A549 treated with CpdA at 1 μM for 4 hours (cell line): Measurements from ENCODE around the gene TMEM127. TPM values are rescaled to one million over a fixed set of nuclear protein-coding genes. Genes with fewer than 3 reads are reported as not detected.

ENCODE experiments used
- total RNA-seq: library from RNA; stranded (reverse); fragments of 200-300 nt; extraction: Qiagen RNA extraction; gene quantifications from 5 replicates; pipeline ENCODE4 v1.2.3, GENCODE V29; 2022; ENCODE audit warnings: low read depth

Gene TMEM127
- total RNA-seq, result 38.4 to 51.9 TPM (median 48.9 TPM) in 5 replicates

DNA sequence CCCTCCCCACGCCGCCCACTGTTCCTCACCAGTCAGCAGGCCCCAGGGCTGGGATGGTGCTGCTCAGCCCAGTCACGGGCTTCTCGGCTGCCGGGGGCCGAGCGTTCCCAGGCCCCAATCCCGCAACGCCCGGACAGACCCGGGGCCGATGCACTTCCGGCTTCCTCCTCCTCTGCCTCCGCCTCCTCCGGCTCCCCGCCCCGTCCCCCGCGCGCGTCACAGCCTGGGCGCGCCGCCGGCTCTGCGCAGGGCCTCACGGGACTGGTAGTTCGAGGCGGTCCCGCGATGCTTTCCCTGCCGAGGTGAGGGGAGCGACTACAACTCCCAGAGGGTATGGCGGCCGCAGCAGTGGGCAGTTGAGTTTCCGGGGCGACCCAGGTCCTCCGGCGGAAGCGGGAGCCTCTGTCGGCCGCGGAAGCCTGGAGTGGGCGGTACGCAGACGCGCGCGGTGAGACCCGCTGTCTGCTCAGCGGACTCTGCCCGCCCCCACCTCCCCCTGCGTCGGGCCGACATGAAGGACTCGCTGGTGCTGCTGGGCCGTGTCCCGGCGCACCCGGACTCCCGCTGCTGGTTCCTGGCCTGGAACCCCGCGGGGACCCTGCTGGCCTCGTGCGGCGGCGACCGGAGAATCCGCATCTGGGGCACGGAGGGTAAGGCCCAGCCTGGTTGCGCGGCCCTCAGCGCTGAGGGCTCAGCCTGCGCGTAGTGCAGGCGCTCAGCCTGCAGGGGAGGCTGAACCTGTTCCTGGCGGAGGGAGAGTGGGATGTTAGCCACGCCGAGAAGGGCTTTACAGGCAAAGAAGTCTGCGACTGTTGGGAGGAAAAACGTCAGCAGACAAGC lies at the start of gene TMEM127, which contains the start of gene CIAO1:
Gene TMEM127 (minus strand): TSS at position 158 of the 840 bp plus-strand sequence. CDS start 616 bp downstream, outside the sequence.
Gene CIAO1 (plus strand): TSS at position 386 of the 840 bp plus-strand sequence. CDS start 126 bp downstream, at position 512.

DNA sequence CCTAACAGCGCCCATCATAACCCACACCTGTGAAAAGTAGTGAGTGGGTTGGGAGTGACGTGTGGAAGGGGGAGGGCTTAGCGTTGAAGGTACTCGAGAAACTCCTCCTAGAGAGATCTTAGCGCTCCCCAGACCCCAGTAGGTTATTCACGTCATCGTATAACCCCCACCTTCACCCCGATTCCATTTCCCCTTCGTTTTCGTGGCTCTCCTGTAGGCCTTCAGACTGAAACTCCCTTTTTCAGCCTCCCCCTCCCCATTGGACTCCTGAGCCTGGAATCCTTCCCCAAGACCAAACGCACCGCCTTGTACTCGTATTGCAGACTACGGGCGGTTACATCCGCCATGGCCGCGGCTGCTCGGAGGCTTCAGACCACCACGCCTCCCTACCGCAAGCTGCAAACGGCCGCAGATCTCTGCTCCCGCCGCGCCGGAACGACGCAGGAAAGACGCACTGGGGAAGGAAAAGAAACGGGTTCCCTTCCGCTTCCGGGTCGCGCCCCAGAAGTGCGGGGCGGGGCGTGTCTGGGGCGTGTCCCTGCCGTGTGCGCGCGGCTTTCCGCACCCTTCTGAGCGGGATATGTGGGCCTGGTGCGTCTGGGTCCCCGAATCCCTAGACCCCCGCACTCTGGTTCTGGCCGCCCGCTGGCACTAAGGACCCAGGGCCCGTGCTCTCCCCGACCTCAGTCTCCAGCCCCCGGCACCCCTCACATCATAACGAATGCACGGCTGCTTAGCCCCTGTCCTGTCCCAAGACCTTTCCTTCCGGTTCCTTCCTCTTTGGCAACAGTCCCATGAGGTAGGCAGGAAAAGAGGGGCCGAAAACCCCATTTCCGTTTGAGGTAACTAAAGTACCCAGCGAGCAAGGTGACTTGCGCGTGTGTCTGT lies 39.5 kb upstream of the TMEM127 start, which contains the start of gene SNRNP200:
Gene SNRNP200 (minus strand): TSS at position 456 of the 888 bp plus-strand sequence. CDS start 109 bp downstream, at position 347.

GRCh38 chr2:96208143-96209010 lies 57.4 kb downstream of the TMEM127 start, which contains the start of gene STARD7:
STARD7 (minus strand) TSS chr2:96208827; CDS start chr2:96208434, 393 bp downstream.

Other genes with a start within 250 kb of the TMEM127 start
- gene GPAT2, start 231.1 kb downstream of the TMEM127 start, total RNA-seq, result not detected in 5 replicates
- 0.03 to 0.09 TPM (median 0.08 TPM) in 5 replicates for gene ADRA2B, start 149.4 kb downstream of the TMEM127 start, total RNA-seq
- not detected in 5 replicates for gene ASTL, start 127.5 kb downstream of the TMEM127 start, total RNA-seq
- 0.22 to 0.50 TPM (median 0.46 TPM) in 5 replicates for gene DUSP2, start 120.6 kb downstream of the TMEM127 start, total RNA-seq
- gene STARD7, start 57.2 kb downstream of the TMEM127 start, total RNA-seq, result 95.0 to 102 TPM (median 97.0 TPM) in 5 replicates
- gene CIAO1, start 228 bp upstream of the TMEM127 start, total RNA-seq, result 79.3 to 95.8 TPM (median 91.0 TPM) in 5 replicates
- gene SNRNP200, start 39.5 kb upstream of the TMEM127 start, total RNA-seq, result 126 to 133 TPM (median 130 TPM) in 5 replicates
- not detected in 5 replicates for gene ITPRIPL1, start 59.3 kb upstream of the TMEM127 start, total RNA-seq
- gene NCAPH, start 69.8 kb upstream of the TMEM127 start, total RNA-seq, result 45.4 to 49.9 TPM (median 48.3 TPM) in 5 replicates
- gene NEURL3, start 239.4 kb upstream of the TMEM127 start, total RNA-seq, result 1.3 to 2.9 TPM (median 1.7 TPM) in 5 replicates